Fibroblast of mammary gland (primary cell): Measurements from ENCODE around the gene CCIN.

Experiments used
- DNase-seq: peaks from one replicate; pipeline ENCODE4 v3.0.0-alpha.2; 2010; ENCODE audit warnings: low read depth
- H3K4me3 ChIP-seq: 2 replicates; pipeline ENCODE4 v1.5.1; 2011; ENCODE audit warnings: low read depth, mild to moderate bottlenecking, low read length, moderate library complexity; ENCODE audit not compliant: control insufficient read depth
- CTCF ChIP-seq: conservative IDR thresholded peaks from 2 replicates; pipeline ENCODE4 v1.5.1; 2011; ENCODE audit warnings: low read depth, low read length, inconsistent platforms; ENCODE audit not compliant: control insufficient read depth, insufficient read depth

CCIN gene

GRCh38 chr9:36169166-36169565 is at the start of gene CCIN:
Gene CCIN, plus strand, starts transcription at chr9:36169388. Its CDS starts 115 bp downstream, at chr9:36169503.
- no peak for DNase-seq
- no peak for TF ChIP-seq CTCF

GRCh38 chr9:36119476-36119875 is 49.7 kb upstream of the CCIN start:
- no peak overlapping the region for H3K4me3 ChIP-seq
- no peak for TF ChIP-seq CTCF
- no peak for DNase-seq

More at GRCh38 chr9:36169166-36169565, at the start of gene CCIN:
- no peak within 1 kb of the TSS for H3K4me3 ChIP-seq

- no peak overlapping the region for H3K4me3 ChIP-seq
- TF ChIP-seq CTCF = no peak
- DNase-seq = no peak
Observed at GRCh38 chr9:36120705-36121104, 48.5 kb upstream of the CCIN start.

GRCh38 chr9:36121971-36122370 is 47.2 kb upstream of the CCIN start:
- no peak overlapping the region for H3K4me3 ChIP-seq
- no peak for TF ChIP-seq CTCF
- DNase-seq = no peak

- DNase-seq = no peak
- no peak for TF ChIP-seq CTCF
Observed at GRCh38 chr9:36123515-36123914, 45.7 kb upstream of the CCIN start.

GRCh38 chr9:36125062-36125855 is 43.9 kb upstream of the CCIN start:
- TF ChIP-seq CTCF = no peak
- H3K4me3 ChIP-seq = no peak overlapping the region
- DNase-seq = no peak

More at GRCh38 chr9:36123515-36123914, 45.7 kb upstream of the CCIN start:
- no peak overlapping the region for H3K4me3 ChIP-seq
